RWPE2 (cell line): ENCODE data around the gene SGF29.
"Not testable (repeated sequence)": the region's sequence is repeated elsewhere in the genome, so short reads cannot be mapped to it uniquely, and the experiment has no call there.

Source experiments
- ATAC-seq: fragments of 200-7000 bp; cut with Tn5 transposase; 3 replicates; pipeline ENCODE4 v1.9.1; 2021; ENCODE audit warnings: low read depth
- DNase-seq: peaks from one replicate; pipeline ENCODE4 v3.0.0-alpha.2; 2020; ENCODE audit warnings: low spot score
- H3K27ac ChIP-seq: fragments of 450-650 bp; 2 replicates; pipeline ENCODE4 v1.5.1; 2017; ENCODE audit warnings: mild to moderate bottlenecking; ENCODE audit not compliant: poor library complexity, severe bottlenecking
- H3K27me3 ChIP-seq: fragments of 250-450 bp; sonication (Bioruptor Pico); 2 replicates; pipeline ENCODE4 v1.5.1; 2021; ENCODE audit warnings: mild to moderate bottlenecking, moderate library complexity; ENCODE audit not compliant: insufficient read depth, poor library complexity, severe bottlenecking
- H3K36me3 ChIP-seq: fragments of 250-450 bp; sonication (Bioruptor Pico); 2 replicates; pipeline ENCODE4 v1.5.1; 2020; ENCODE audit warnings: low read depth, mild to moderate bottlenecking, moderate library complexity
- H3K4me1 ChIP-seq: fragments of 250-450 bp; sonication (Bioruptor Pico); 2 replicates; pipeline ENCODE4 v1.5.1; 2021; ENCODE audit warnings: mild to moderate bottlenecking, moderate library complexity; ENCODE audit not compliant: insufficient read depth, poor library complexity, severe bottlenecking
- H3K4me3 ChIP-seq: fragments of 250-450 bp; sonication (Bioruptor Pico); 2 replicates; pipeline ENCODE4 v1.5.1; 2021; ENCODE audit warnings: mild to moderate bottlenecking, moderate library complexity; ENCODE audit not compliant: severe bottlenecking
- H3K9me3 ChIP-seq: fragments of 250-450 bp; sonication (Bioruptor Pico); 2 replicates; pipeline ENCODE4 v1.5.1; 2021; ENCODE audit warnings: mild to moderate bottlenecking, moderate library complexity; ENCODE audit not compliant: severe bottlenecking
- CTCF ChIP-seq: fragments of 450-650 bp; IDR thresholded peaks from one replicate; pipeline ENCODE4 v1.5.1; 2017; ENCODE audit warnings: mild to moderate bottlenecking, moderate library complexity; ENCODE audit not compliant: poor library complexity, severe bottlenecking

SGF29 gene

GRCh38 chr16:28610595-28611191 is 57.0 kb downstream of the SGF29 start:
- ATAC-seq: no peak
- no peak overlapping the region for H3K4me3 ChIP-seq
- no peaks in the 10 kb centered on the region for H3K27me3 ChIP-seq
- no peaks in the 10 kb centered on the region for H3K4me1 ChIP-seq
- TF ChIP-seq CTCF: no peak
- no peaks in the 10 kb centered on the region for H3K9me3 ChIP-seq
- no peak overlapping the region for H3K27ac ChIP-seq
- H3K36me3 ChIP-seq: 0 out of 2 replicates have a peak, but pooled peaks cover under 1% of the 10 kb centered on the region
- no peak for DNase-seq

- not testable (repeated sequence) for H3K4me3 ChIP-seq, H3K27me3 ChIP-seq, H3K36me3 ChIP-seq, H3K4me1 ChIP-seq, DNase-seq, H3K27ac ChIP-seq, H3K9me3 ChIP-seq
- ATAC-seq: peak; percentile 73
These were observed 58.9 kb downstream of the SGF29 start for GRCh38 chr16:28612359-28613280.

- H3K4me1 ChIP-seq, ATAC-seq, H3K27ac ChIP-seq, H3K27me3 ChIP-seq, H3K36me3 ChIP-seq, H3K9me3 ChIP-seq, H3K4me3 ChIP-seq, DNase-seq: not testable (repeated sequence)
These were observed 60.2 kb downstream of the SGF29 start for GRCh38 chr16:28613912-28614311.

- not testable (repeated sequence) for DNase-seq, H3K9me3 ChIP-seq, ATAC-seq, H3K4me3 ChIP-seq, H3K4me1 ChIP-seq, H3K27ac ChIP-seq, H3K27me3 ChIP-seq
- peaks cover 15% of the 10 kb centered on the region; the same call in 1 of the 2 replicates for H3K36me3 ChIP-seq
These were observed 60.8 kb downstream of the SGF29 start for GRCh38 chr16:28614561-28614960.

- not testable (repeated sequence) for H3K27ac ChIP-seq, DNase-seq, ATAC-seq, H3K4me3 ChIP-seq, H3K9me3 ChIP-seq, H3K27me3 ChIP-seq, H3K4me1 ChIP-seq
- TF ChIP-seq CTCF: peak; percentile 67
- H3K36me3 ChIP-seq: peaks cover 18% of the 10 kb centered on the region; the same call in 1 of the 2 replicates
These were observed 61.9 kb downstream of the SGF29 start for GRCh38 chr16:28615486-28616223.

GRCh38 chr16:28616224-28616577 is 62.5 kb downstream of the SGF29 start:
- not testable (repeated sequence) for ATAC-seq, DNase-seq, H3K27me3 ChIP-seq, H3K9me3 ChIP-seq, H3K4me3 ChIP-seq, H3K4me1 ChIP-seq, H3K27ac ChIP-seq
- TF ChIP-seq CTCF: peak; percentile 36
- H3K36me3 ChIP-seq: peaks cover 18% of the 10 kb centered on the region; the same call in 1 of the 2 replicates
